Body of pancreas (tissue), 4 donors: ENCODE measurements around the gene EXT2.

Source experiments
- CTCF ChIP-seq, 7 experiments: fragments of 450-650 bp in 4 of 7; fragments of 200-600 bp in 3 of 7; sonication (generic) in 3 of 7; IDR thresholded peaks; one replicate each; pipeline ENCODE4 v1.5.1; 2016 to 2019; ENCODE audit warnings: antibody characterized with exemption in 7 of 7
- POLR2A ChIP-seq, 3 donors: fragments of 450-650 bp; IDR thresholded peaks; one replicate each; pipeline ENCODE4 v1.6.1; 2016; ENCODE audit warnings: antibody characterized with exemption in 3 of 3, mild to moderate bottlenecking in 2 of 3

GRCh38 chr11:44104481-44105294, 9.2 kb downstream of the EXT2 start:
- no peak for TF ChIP-seq CTCF (IDR thresholded peaks at IDR 0.05)
- TF ChIP-seq POLR2A (IDR thresholded peaks at IDR 0.05): no peak
